Endothelial cell of hepatic sinusoid (primary cell): Measurements from ENCODE around the gene AREG.

Source experiments
- in situ Hi-C: cut with HindIII; loops from 2 replicates; pipeline ENCODE4 v1.10.0; 2017; ENCODE audit warnings: low sequenced_read_pairs

The AREG gene

GRCh38 chr4:74504212-74504611 lies 59.3 kb downstream of the AREG start:
- in situ Hi-C loops = no loop called here
